NCI-H187 (cell line): ENCODE data around the gene EPB41L4A.
"Not testable (repeated sequence)": the region's sequence is repeated elsewhere in the genome, so short reads cannot be mapped to it uniquely, and the experiment has no call there.

Experiments used
- DNase-seq, 2 experiments: peaks; one replicate each; lab custom pipeline; 2025; lab: John Stamatoyannopoulos, UW

The EPB41L4A gene

DNA sequence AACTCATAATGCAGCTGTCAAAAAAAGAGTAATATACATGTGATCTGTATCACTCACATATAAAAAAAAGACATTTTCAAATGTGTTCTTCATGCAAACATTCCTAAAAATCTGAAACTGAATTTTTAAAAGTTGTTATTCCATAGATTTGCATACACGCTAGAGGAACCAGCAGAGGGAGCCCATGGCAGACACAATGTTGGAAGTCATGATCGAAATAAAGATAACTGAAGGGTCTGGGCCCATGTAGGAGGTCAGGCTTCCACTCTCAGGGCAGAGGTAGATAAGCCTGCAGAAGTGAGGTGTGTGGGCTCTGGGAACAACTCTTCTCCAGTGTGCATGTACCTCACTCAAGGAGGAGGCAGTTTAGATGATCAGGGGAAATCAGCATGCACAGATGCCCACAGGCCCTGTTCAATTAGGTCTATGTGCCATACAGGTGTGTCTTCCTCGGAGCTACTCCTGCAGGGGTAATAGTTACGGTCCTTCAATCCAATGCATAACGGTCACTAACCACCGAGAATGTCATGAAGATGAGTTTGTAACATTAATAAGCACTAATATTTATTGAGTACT, 208.6 kb downstream of the EPB41L4A start:
- peak in 1 of 2 experiments; percentile 31 for DNase-seq

GRCh38 chr5:112208699-112209615, 210.1 kb downstream of the EPB41L4A start:
- peak; percentile 34 to 53 for DNase-seq

- DNase-seq, result not testable (repeated sequence)
These were observed 210.9 kb downstream of the EPB41L4A start for GRCh38 chr5:112208195-112208594.

- no peak for DNase-seq
These were observed 213.2 kb downstream of the EPB41L4A start for GRCh38 chr5:112205846-112206245.

- no peak for DNase-seq
These were observed 215.8 kb downstream of the EPB41L4A start for GRCh38 chr5:112203229-112203628.

- DNase-seq, result no peak
These were observed 216.4 kb downstream of the EPB41L4A start for GRCh38 chr5:112202694-112203093.

- no peak for DNase-seq
These were observed 217.9 kb downstream of the EPB41L4A start for GRCh38 chr5:112201141-112201540.

DNA sequence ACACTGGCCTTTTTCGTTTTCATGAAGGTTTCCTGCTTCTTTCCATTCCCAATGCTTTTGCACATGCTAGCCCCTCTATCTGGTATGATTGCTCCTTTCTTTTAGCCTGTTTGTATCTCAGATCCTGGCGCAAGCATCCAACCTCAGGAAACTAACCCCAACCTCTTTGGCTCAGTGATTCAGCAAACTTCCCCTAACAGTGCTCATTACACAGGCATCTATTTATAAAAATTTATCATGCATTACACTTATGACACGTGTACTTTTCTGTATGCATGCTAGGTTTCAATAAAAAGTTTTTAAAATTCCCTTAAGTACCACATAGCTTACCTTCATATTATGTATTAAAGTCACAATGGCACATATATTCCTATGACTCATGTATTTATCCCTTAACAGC, 218.9 kb downstream of the EPB41L4A start:
- DNase-seq, result no peak

GRCh38 chr5:112196584-112196983, 222.5 kb downstream of the EPB41L4A start:
- DNase-seq, result no peak

- no peak for DNase-seq
These were observed 223.2 kb downstream of the EPB41L4A start for GRCh38 chr5:112195924-112196323.

- DNase-seq, result no peak
These were observed 226.2 kb downstream of the EPB41L4A start for GRCh38 chr5:112192866-112193265.

- DNase-seq, result no peak
These were observed 227.0 kb downstream of the EPB41L4A start for GRCh38 chr5:112192072-112192471.

DNA sequence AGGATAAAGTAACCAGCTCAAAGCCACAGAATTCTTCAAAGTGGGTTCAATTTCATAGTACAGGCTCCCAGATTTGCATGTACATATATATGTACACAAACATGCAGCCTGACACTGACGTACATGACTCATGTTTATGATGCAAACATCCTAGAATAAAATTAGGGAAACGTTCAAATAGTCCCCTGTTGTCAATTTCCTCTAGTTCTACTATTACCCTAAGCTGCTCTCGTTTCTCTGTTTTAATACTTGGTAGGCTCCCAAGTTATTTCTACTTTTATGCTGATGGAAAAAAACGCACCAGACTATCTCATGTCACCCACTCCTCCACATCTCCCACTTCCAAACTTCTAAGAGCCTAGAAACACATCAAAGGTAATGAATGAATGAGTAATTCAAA, 229.7 kb downstream of the EPB41L4A start:
- DNase-seq, result no peak

GRCh38 chr5:112186401-112186990, 232.6 kb downstream of the EPB41L4A start:
- DNase-seq, result no peak

DNA sequence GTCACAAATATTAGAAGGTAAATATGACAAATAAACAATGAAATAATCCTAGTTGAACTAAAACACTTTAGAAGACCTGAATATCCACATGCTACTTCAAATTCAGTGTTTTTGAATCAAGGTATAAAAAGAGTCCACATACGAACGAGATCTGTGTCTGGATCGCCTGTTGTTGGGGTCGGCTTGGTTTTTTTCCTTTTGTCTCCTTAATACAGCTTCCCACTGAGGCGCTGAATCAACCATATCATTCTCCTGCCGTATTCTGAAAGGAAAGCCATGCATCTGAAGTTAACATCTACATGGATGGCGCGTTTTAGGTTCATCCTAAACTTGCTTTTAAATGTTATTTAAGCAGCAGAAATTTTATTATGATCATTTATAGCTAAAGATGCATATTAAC, 235.2 kb downstream of the EPB41L4A start:
- DNase-seq, result no peak

- DNase-seq, result no peak
These were observed 235.9 kb downstream of the EPB41L4A start for GRCh38 chr5:112183103-112183711.

- DNase-seq, result no peak
These were observed 239.8 kb downstream of the EPB41L4A start for GRCh38 chr5:112179290-112179689.

- peak in 1 of 2 experiments; percentile 29 for DNase-seq
These were observed 244.0 kb downstream of the EPB41L4A start for GRCh38 chr5:112174959-112175594.

DNA sequence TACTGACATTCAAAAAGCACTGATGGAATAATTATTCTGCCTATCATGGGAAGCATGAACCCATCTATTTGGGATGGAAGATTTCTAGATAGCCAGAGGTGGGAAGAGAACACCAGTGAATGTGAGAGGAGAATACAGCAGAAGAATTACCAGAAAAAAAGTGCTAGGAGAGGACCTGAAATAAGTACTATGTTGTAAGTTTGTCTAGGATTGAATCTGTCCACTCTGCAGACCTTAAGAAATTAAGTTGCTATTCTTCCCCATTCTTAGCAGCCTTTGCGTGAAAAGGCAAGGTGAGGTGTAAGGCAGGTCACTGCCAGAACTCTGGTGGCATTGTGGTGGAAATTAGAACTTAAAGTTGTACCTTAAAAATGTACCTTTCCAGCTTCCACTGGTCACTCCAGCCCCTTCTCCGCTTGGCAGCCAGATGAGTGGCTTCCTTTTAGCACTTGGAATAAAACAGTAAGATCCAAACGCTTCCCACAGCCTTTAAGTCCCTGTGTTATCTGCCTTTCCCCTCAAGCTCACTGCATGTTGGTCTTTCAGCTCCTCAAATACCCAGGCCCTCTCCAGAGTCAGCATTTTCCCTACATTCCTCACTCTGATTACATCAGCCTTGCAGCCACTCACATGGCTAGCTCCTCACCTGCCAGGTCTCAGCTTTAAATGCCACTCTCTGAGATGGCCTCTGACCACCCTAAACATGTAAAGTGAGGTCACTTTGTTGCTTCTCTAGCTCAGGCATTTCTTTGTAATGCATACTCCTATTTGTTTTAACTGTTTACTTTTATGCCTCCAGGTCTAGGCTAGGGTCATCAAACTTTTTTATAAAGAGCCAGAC, 253.0 kb downstream of the EPB41L4A start:
- no peak for DNase-seq

- no peak for DNase-seq
These were observed 253.7 kb downstream of the EPB41L4A start for GRCh38 chr5:112165399-112165798.

DNA sequence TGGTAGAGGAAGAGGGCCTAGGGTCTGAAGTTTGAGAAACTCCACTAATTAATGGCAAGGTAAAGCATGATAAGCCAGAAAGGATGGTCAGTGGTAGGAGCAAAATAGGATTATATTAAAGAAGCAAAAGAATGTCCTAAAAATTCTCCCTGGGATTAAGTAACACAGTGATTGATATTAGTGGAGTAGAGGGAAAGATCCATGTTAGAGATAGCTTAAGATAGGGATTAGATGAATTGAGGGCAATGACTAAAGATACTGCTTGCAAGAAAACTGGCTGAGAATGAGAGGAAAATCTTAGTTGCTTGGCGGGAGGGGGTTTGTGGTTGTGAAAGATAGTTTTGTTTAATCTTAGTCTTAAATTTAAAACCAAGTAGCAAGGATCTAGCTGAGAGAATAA, 255.6 kb downstream of the EPB41L4A start:
- no peak for DNase-seq
